SJSA1 (cell line): ENCODE results near the gene SIPA1. TPM values are rescaled to one million over a fixed set of nuclear protein-coding genes. Genes with fewer than 3 reads are reported as not detected.
A peak's percentile ranks its signal among the peaks of the same experiment; 100 is the strongest.
"Not testable (repeated sequence)": the region's sequence is repeated elsewhere in the genome, so short reads cannot be mapped to it uniquely, and the experiment has no call there.

Source experiments
- DNase-seq, 2 experiments: peaks; one replicate each; pipeline ENCODE4 v3.0.0-alpha.2; 2015 to 2020; ENCODE audit warnings: low spot score in 2 of 2, low read depth in 1 of 2
- H3K27ac ChIP-seq: fragments of 250-450 bp; sonication (Bioruptor Pico); 2 replicates; pipeline ENCODE4 v1.5.1; 2020; ENCODE audit warnings: mild to moderate bottlenecking, moderate library complexity
- H3K27me3 ChIP-seq: fragments of 250-450 bp; sonication (Bioruptor Pico); replicated peaks from 2 replicates; pipeline ENCODE4 v1.5.1; 2020; ENCODE audit warnings: mild to moderate bottlenecking, moderate library complexity
- H3K36me3 ChIP-seq: fragments of 250-450 bp; sonication (Bioruptor Pico); 2 replicates; pipeline ENCODE4 v1.5.1; 2020; ENCODE audit warnings: mild to moderate bottlenecking
- H3K4me1 ChIP-seq: fragments of 250-450 bp; sonication (Bioruptor Pico); replicated peaks from 2 replicates; pipeline ENCODE4 v1.6.1; 2021; ENCODE audit warnings: mild to moderate bottlenecking
- H3K4me3 ChIP-seq: fragments of 250-450 bp; sonication (Bioruptor Pico); 2 replicates; pipeline ENCODE4 v1.5.1; 2020; ENCODE audit warnings: mild to moderate bottlenecking
- H3K9me3 ChIP-seq: fragments of 250-450 bp; sonication (Bioruptor Pico); replicated peaks from 2 replicates; pipeline ENCODE4 v1.5.1; 2020; ENCODE audit warnings: mild to moderate bottlenecking
- total RNA-seq: library from RNA; depleted of rRNA; stranded (reverse); fragments of >200 nt; shearing (Covaris generic); gene quantifications from 2 replicates; pipeline ENCODE4 v1.2.3, GENCODE V29; 2014

The SIPA1 gene
- total RNA-seq, 1 experiment from 2014 or later: 48.0 TPM

GRCh38 chr11:65661599-65662246 lies 23.8 kb downstream of the SIPA1 start:
- H3K36me3 ChIP-seq: peaks cover 66% of the 10 kb centered on the region
- H3K4me1 ChIP-seq: peaks cover 20% of the 10 kb centered on the region
- H3K4me3 ChIP-seq: peak overlapping the region; percentile 95
- no peak for DNase-seq
- no peaks in the 10 kb centered on the region for H3K27me3 ChIP-seq
- H3K9me3 ChIP-seq: no peaks in the 10 kb centered on the region
- H3K27ac ChIP-seq: peak overlapping the region; percentile 88

- DNase-seq: peak; percentile 39 to 61
- peak overlapping the region; percentile 95 for H3K4me3 ChIP-seq
- no peaks in the 10 kb centered on the region for H3K9me3 ChIP-seq
- peaks cover 20% of the 10 kb centered on the region for H3K4me1 ChIP-seq
- H3K36me3 ChIP-seq: peaks cover 60% of the 10 kb centered on the region
- H3K27ac ChIP-seq: peak overlapping the region; percentile 88
- no peaks in the 10 kb centered on the region for H3K27me3 ChIP-seq
Observed at GRCh38 chr11:65662247-65662798, 24.4 kb downstream of the SIPA1 start.

GRCh38 chr11:65662799-65663638 lies 25.1 kb downstream of the SIPA1 start, which contains the start of gene RELA:
Gene RELA (minus strand): TSS chr11:65662916. CDS start chr11:65662832, 84 bp downstream.
- Histone ChIP-seq H3K9me3 (no peaks in the 10 kb centered on the region), H3K4me3 (peak within 1 kb of the TSS; percentile 95), H3K36me3 (peaks cover 53% of the 10 kb centered on the region), H3K27me3 (no peaks in the 10 kb centered on the region), H3K4me1 (peaks cover 20% of the 10 kb centered on the region), H3K27ac (peak within 1 kb of the TSS; percentile 88)
- peak; percentile 99 to 100 for DNase-seq

GRCh38 chr11:65663639-65664200 lies 25.8 kb downstream of the SIPA1 start:
- Histone ChIP-seq H3K27ac (peak overlapping the region; percentile 88), H3K27me3 (no peaks in the 10 kb centered on the region), H3K36me3 (peaks cover 46% of the 10 kb centered on the region), H3K9me3 (no peaks in the 10 kb centered on the region), H3K4me3 (peak overlapping the region; percentile 95), H3K4me1 (peaks cover 20% of the 10 kb centered on the region)
- peak in 1 of 2 experiments; percentile 71 for DNase-seq

GRCh38 chr11:65672180-65672860 lies 34.4 kb downstream of the SIPA1 start:
- Histone ChIP-seq H3K27ac (no peak overlapping the region), H3K27me3 (0 out of 2 replicates have a peak, but pooled peaks cover 5% of the 10 kb centered on the region), H3K4me3 (no peak overlapping the region), H3K4me1 (no peaks in the 10 kb centered on the region), H3K9me3 (no peaks in the 10 kb centered on the region), H3K36me3 (no peaks in the 10 kb centered on the region)
- no peak for DNase-seq

- no peak overlapping the region for H3K4me3 ChIP-seq
- H3K4me1 ChIP-seq: no peaks in the 10 kb centered on the region
- no peak for DNase-seq
Observed at GRCh38 chr11:65672982-65673381, 35.1 kb downstream of the SIPA1 start.

GRCh38 chr11:65680192-65680743 lies 42.4 kb downstream of the SIPA1 start:
- peaks cover 13% of the 10 kb centered on the region for H3K27me3 ChIP-seq
- H3K27ac ChIP-seq: no peak overlapping the region
- DNase-seq: no peak
- H3K36me3 ChIP-seq: no peaks in the 10 kb centered on the region
- no peaks in the 10 kb centered on the region for H3K4me1 ChIP-seq
- no peaks in the 10 kb centered on the region for H3K9me3 ChIP-seq
- no peak overlapping the region for H3K4me3 ChIP-seq

More at GRCh38 chr11:65672982-65673381, 35.1 kb downstream of the SIPA1 start:
- Histone ChIP-seq H3K9me3 (no peaks in the 10 kb centered on the region), H3K27ac (no peak overlapping the region), H3K27me3 (0 out of 2 replicates have a peak, but pooled peaks cover 5% of the 10 kb centered on the region), H3K36me3 (no peaks in the 10 kb centered on the region)

- not testable (repeated sequence) for H3K4me3 ChIP-seq, H3K4me1 ChIP-seq, DNase-seq, H3K27ac ChIP-seq, H3K9me3 ChIP-seq, H3K36me3 ChIP-seq
- H3K27me3 ChIP-seq: peaks cover 13% of the 10 kb centered on the region
Observed at GRCh38 chr11:65683480-65683879, 45.6 kb downstream of the SIPA1 start.

GRCh38 chr11:65685981-65686380 lies 48.1 kb downstream of the SIPA1 start:
- Histone ChIP-seq H3K9me3 (no peaks in the 10 kb centered on the region), H3K27ac (no peak overlapping the region), H3K4me1 (no peaks in the 10 kb centered on the region), H3K27me3 (peaks cover 19% of the 10 kb centered on the region), H3K4me3 (no peak overlapping the region), H3K36me3 (no peaks in the 10 kb centered on the region)
- no peak for DNase-seq

- not testable (repeated sequence) for H3K4me1 ChIP-seq, H3K4me3 ChIP-seq, H3K36me3 ChIP-seq, DNase-seq, H3K27ac ChIP-seq, H3K9me3 ChIP-seq
- H3K27me3 ChIP-seq: peaks cover 17% of the 10 kb centered on the region; the same call in 1 of the 2 replicates
Observed at GRCh38 chr11:65691847-65692246, 53.9 kb downstream of the SIPA1 start.

GRCh38 chr11:65692367-65692766 lies 54.5 kb downstream of the SIPA1 start:
- DNase-seq: no peak
- no peaks in the 10 kb centered on the region for H3K9me3 ChIP-seq
- H3K27ac ChIP-seq: no peak overlapping the region
- no peaks in the 10 kb centered on the region for H3K36me3 ChIP-seq
- no peak overlapping the region for H3K4me3 ChIP-seq
- H3K27me3 ChIP-seq: peaks cover 17% of the 10 kb centered on the region; the same call in 1 of the 2 replicates
- peaks cover 7% of the 10 kb centered on the region for H3K4me1 ChIP-seq

GRCh38 chr11:65695459-65696241 lies 57.7 kb downstream of the SIPA1 start:
- peak in 1 of 2 experiments; percentile 66 for DNase-seq
- peaks cover 7% of the 10 kb centered on the region for H3K4me1 ChIP-seq
- H3K4me3 ChIP-seq: no peak overlapping the region

More at GRCh38 chr11:65695459-65696241, 57.7 kb downstream of the SIPA1 start:
- H3K36me3 ChIP-seq: no peaks in the 10 kb centered on the region
- peaks cover 18% of the 10 kb centered on the region for H3K27me3 ChIP-seq
- no peak overlapping the region for H3K27ac ChIP-seq
- H3K9me3 ChIP-seq: no peaks in the 10 kb centered on the region
